Medulla oblongata (tissue), 1 donor: ENCODE data around the gene ARID3A.
"Not testable (repeated sequence)": the region's sequence is repeated elsewhere in the genome, so short reads cannot be mapped to it uniquely, and the experiment has no call there.

Source experiments
- DNase-seq: peaks from one replicate; pipeline ENCODE4 v3.0.0-alpha.2; 2015; ENCODE audit errors: extremely low spot score

The ARID3A gene

GRCh38 chr19:1017906-1018305 lies 92.1 kb downstream of the ARID3A start:
- no peak for DNase-seq

- no peak for DNase-seq
Measured at GRCh38 chr19:1018393-1018792, 92.6 kb downstream of the ARID3A start.

DNA sequence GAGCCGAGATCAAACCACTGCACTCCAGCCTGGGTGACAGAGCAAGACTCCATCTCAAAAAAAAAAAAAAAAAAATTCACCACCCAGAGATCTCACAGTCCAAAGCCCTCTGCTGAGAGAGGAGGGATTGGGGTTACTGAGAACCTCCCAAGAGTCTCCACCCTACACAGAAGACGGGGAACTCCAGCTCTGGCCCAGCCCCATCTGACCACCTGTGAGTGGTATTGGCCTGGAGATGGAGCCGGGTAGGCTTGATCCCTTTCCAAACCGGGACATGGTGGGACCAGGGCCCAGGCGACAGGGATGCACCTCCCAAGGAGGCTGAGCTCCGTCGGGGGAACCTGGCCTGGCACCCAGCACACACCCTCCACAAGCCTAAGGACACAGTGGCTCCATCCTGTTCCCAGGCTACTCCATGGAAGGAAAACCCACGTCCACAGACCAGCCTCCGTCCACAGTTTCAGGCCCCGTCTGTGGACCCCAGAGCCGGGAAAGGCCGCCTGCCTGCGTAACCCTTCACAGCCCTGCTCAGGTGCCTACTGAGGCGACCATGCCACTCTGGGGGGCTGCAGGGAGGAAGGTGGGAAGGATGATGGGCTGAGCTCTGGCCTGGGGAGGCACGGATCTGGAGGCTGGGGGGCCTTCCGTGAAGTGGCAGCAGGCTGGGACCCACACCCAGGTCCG lies 93.2 kb downstream of the ARID3A start:
- DNase-seq: no peak

DNA sequence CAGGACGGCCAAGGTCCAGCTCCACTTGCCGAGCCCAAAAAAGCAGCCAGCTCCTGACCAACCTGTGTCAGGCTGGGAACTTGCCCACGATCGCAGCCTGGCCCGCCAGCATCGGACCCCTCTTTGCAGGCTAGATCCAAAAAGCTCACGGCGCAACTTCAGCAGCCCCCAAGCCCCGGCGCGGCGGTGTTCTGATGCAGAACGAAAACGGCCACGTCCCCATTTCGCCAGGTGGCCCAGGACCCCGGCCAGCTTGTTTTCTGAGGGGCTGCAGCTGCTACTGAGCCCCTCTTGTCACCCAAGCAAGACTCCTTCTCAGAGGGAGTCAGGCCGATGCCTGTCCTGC lies 93.8 kb downstream of the ARID3A start:
- DNase-seq: no peak

GRCh38 chr19:1019980-1020867 lies 94.4 kb downstream of the ARID3A start:
- DNase-seq: no peak

DNA sequence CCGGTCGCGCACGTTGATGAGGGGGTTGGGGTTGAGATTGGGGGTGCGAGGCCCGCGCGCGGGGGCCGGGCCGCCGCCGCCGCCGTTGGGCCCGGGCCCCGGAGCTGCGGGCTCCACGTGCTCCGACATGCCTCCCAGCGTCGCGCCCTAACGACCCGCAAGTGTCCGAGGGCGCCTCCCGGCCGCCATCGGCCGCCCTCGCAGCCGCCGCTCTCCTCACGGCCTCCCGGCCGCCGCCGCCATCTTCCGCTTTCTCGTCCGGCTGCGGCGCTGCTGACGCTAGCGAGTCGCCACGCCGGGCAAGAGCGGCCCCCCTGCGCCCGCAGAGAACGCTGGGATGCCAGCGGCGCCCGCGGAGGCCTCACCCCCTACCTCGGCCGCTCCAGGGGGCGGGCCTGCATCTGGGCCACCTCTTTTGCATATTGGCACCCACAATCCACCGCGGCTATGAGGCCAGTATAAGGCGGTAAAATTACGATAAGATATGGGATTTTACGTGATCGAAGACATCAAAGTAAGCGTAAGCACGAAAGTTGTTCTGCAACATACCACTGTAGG lies 95.1 kb downstream of the ARID3A start, which contains the start of gene TMEM259:
TMEM259 (minus strand) TSS at position 256 of the 558 bp plus-strand sequence; CDS start at position 129, 127 bp downstream.
- peak; percentile 98 for DNase-seq

DNA sequence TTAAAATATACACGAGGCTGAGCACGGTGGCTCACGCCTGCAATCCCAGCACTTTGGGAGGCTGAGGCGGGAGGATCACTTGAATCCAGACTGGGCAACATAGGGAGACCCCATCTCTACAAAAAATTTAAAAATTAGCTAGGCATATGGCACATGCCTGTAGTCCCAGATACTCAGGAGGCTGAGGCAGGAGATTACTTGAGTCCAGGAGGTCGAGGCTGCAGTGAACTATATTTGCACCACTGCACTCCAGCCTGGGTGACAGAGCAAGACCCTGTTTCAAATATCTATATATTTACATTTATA lies 98.0 kb downstream of the ARID3A start:
- DNase-seq: not testable (repeated sequence)

DNA sequence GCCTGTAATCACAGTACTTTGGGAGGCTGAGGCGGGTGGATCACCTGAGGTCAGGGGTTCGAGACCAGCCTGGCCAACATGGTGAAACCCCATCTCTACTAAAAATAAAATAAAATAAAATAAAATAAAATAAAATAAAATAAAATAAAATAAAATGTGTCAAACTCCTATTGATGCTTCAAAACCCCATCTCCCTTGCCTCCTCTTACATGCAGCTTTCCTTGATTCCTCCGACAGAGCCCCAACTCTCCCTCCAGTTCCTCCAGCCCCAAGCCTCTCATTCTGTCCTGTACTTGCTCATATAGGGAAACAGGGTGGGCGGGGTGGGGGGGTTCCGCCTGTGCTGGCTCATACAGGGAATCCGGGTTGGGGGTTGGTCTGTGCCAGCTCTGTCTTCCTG lies 99.2 kb downstream of the ARID3A start:
- DNase-seq: not testable (repeated sequence)
